Activated CD4-positive, alpha-beta T cell treated with anti-CD3 and anti-CD28 coated beads for 36 hours (primary cell): ENCODE data around the gene PRDM2. TPM values are rescaled to one million over a fixed set of nuclear protein-coding genes. Genes with fewer than 3 reads are reported as not detected.

Source experiments
- ATAC-seq: fragments of 200-7000 bp; cut with Tn5 transposase; one replicate; pipeline ENCODE4 v1.10.0; 2021; ENCODE audit warnings: mild to moderate bottlenecking, moderate library complexity
- CTCF ChIA-PET: fragments of 350-600 bp; sonication (Branson Sonifier 250); formaldehyde crosslinking; loops from one replicate; lab custom pipeline; 2021; ENCODE audit warnings: antibody characterized with exemption; lab: Charles Lee
- POLR2A ChIA-PET: fragments of 350-600 bp; sonication (Branson Sonifier 250); formaldehyde crosslinking; loops from one replicate; lab custom pipeline; 2021; ENCODE audit warnings: antibody characterized with exemption, inconsistent platforms; lab: Charles Lee
- DNase-seq: peaks from one replicate; pipeline ENCODE4 v3.0.0-alpha.2; 2020
- H3K27ac Mint-ChIP-seq: one replicate; pipeline ENCODE4 v1.8.0; 2021; ENCODE audit warnings: mixed read lengths
- H3K27me3 Mint-ChIP-seq: one replicate; pipeline ENCODE4 v1.8.0; 2021; ENCODE audit warnings: mixed read lengths
- H3K36me3 Mint-ChIP-seq: one replicate; pipeline ENCODE4 v1.8.0; 2021; ENCODE audit warnings: low read depth, mixed read lengths
- H3K4me1 Mint-ChIP-seq: one replicate; pipeline ENCODE4 v1.8.0; 2021; ENCODE audit warnings: mixed read lengths
- H3K4me3 Mint-ChIP-seq: one replicate; pipeline ENCODE4 v1.8.0; 2021; ENCODE audit warnings: mild to moderate bottlenecking, moderate library complexity, mixed read lengths
- H3K9me3 Mint-ChIP-seq: one replicate; pipeline ENCODE4 v1.8.0; 2021; ENCODE audit warnings: low read depth, mixed read lengths
- intact Hi-C, 2 experiments: fragments of 100-400 bp; cut with DNase I in 1 of 2; cut with micrococcal nuclease in 1 of 2; formaldehyde crosslinking; loops; one replicate each; pipeline versions ENCODE4 v1.14.2 to v1.15.1; 2022 to 2024; cut with DNase I, micrococcal nuclease
- total RNA-seq, 2 experiments: library from RNA; stranded (reverse); gene quantifications; one replicate each; pipeline ENCODE4 v1.2.3, GENCODE V29; 2021

Gene PRDM2
- 10 to 100 TPM; 36.2 to 46.7 TPM for total RNA-seq

- H3K27me3 Mint-ChIP-seq = no peaks in the 10 kb centered on the region
- peak within 1 kb of the TSS; percentile 98 for H3K27ac Mint-ChIP-seq
- H3K36me3 Mint-ChIP-seq = peaks cover 10% of the 10 kb centered on the region
- ChIA-PET CTCF (interaction anchor here (3.2 kb wide), 1 partner anchor 26 kb away, joined by 19 read pairs; no protein-coding TSS in a partner anchor), POLR2A (no interaction called here)
- DNase-seq (peak; percentile 76), ATAC-seq (peak; percentile 56)
- intact Hi-C loops = loop anchor here (1.0 to 10.0 kb wide), 6 partner anchors 31 to 1985 kb away; partner anchors contain the start of genes DDI2 (in 1 of the 2) and PLEKHM2 (in 1 of the 2)
- H3K4me1 Mint-ChIP-seq = peaks cover 41% of the 10 kb centered on the region
- peaks cover 8% of the 10 kb centered on the region for H3K9me3 Mint-ChIP-seq
- H3K4me3 Mint-ChIP-seq = peak within 1 kb of the TSS; percentile 94
Observed at GRCh38 chr1:13699936-13700520, at the start of gene PRDM2. PRDM2 (plus strand) TSS chr1:13700188; CDS start chr1:13715606, 15,418 bp downstream.

- ChIA-PET CTCF (interaction anchor here (1.4 kb wide), 1 partner anchor 14 kb away, joined by 4 read pairs; no protein-coding TSS in a partner anchor), POLR2A (no interaction called here)
- H3K27me3 Mint-ChIP-seq = peaks cover 5% of the 10 kb centered on the region
- H3K4me1 Mint-ChIP-seq = no peaks in the 10 kb centered on the region
- H3K4me3 Mint-ChIP-seq = no peak overlapping the region
- intact Hi-C loops = no loop called here
- no peaks in the 10 kb centered on the region for H3K36me3 Mint-ChIP-seq
- peaks cover 2% of the 10 kb centered on the region for H3K9me3 Mint-ChIP-seq
- ATAC-seq (no peak), DNase-seq (no peak)
- H3K27ac Mint-ChIP-seq = no peak overlapping the region
Observed at GRCh38 chr1:13651279-13651678, 48.7 kb upstream of the PRDM2 start.

- H3K4me3 Mint-ChIP-seq = no peak overlapping the region
- ChIA-PET CTCF (no interaction called here), POLR2A (no interaction called here)
- H3K27me3 Mint-ChIP-seq = peaks cover 5% of the 10 kb centered on the region
- DNase-seq (no peak), ATAC-seq (no peak)
- no peak overlapping the region for H3K27ac Mint-ChIP-seq
- H3K36me3 Mint-ChIP-seq = no peaks in the 10 kb centered on the region
- peaks cover 2% of the 10 kb centered on the region for H3K9me3 Mint-ChIP-seq
- intact Hi-C loops = no loop called here
- no peaks in the 10 kb centered on the region for H3K4me1 Mint-ChIP-seq
Observed at GRCh38 chr1:13652238-13652637, 47.8 kb upstream of the PRDM2 start.

GRCh38 chr1:13661539-13661938 is 38.4 kb upstream of the PRDM2 start:
- H3K27me3 Mint-ChIP-seq = peaks cover 5% of the 10 kb centered on the region
- intact Hi-C loops = no loop called here
- ChIA-PET CTCF (interaction anchor here (1.1 kb wide), 1 partner anchor 154 kb away, joined by 3 read pairs; no protein-coding TSS in a partner anchor), POLR2A (interaction anchor here (0.6 kb wide), 1 partner anchor 90 kb away, joined by 3 read pairs; no protein-coding TSS in a partner anchor)
- H3K4me3 Mint-ChIP-seq = no peak overlapping the region
- DNase-seq = no peak
- ATAC-seq = no peak
- H3K36me3 Mint-ChIP-seq = peaks cover 2% of the 10 kb centered on the region
- no peak overlapping the region for H3K27ac Mint-ChIP-seq
- H3K4me1 Mint-ChIP-seq = peaks cover 4% of the 10 kb centered on the region
- peaks cover 3% of the 10 kb centered on the region for H3K9me3 Mint-ChIP-seq

GRCh38 chr1:13662493-13662892 is 37.5 kb upstream of the PRDM2 start:
- Mint-ChIP-seq H3K36me3 (peaks cover 2% of the 10 kb centered on the region), H3K27ac (no peak overlapping the region), H3K4me1 (peaks cover 4% of the 10 kb centered on the region), H3K4me3 (no peak overlapping the region), H3K27me3 (peaks cover 5% of the 10 kb centered on the region), H3K9me3 (peaks cover 3% of the 10 kb centered on the region)
- ATAC-seq = no peak
- no peak for DNase-seq
- intact Hi-C loops = no loop called here
- ChIA-PET CTCF (interaction anchor here (1.1 to 1.7 kb wide), 3 partner anchors 115 to 167 kb away, joined by 3 to 5 read pairs (median 4); no protein-coding TSS in a partner anchor), POLR2A (no interaction called here)

GRCh38 chr1:13663969-13664368 is 36.0 kb upstream of the PRDM2 start:
- Mint-ChIP-seq H3K27me3 (peaks cover 5% of the 10 kb centered on the region), H3K27ac (no peak overlapping the region), H3K36me3 (peaks cover 2% of the 10 kb centered on the region), H3K4me1 (peaks cover 4% of the 10 kb centered on the region), H3K9me3 (peaks cover 3% of the 10 kb centered on the region), H3K4me3 (no peak overlapping the region)
- CTCF ChIA-PET = interaction anchor here (1.2 kb wide), 1 partner anchor 131 kb away, joined by 5 read pairs; no protein-coding TSS in a partner anchor
- intact Hi-C loops = no loop called here
- DNase-seq (no peak), ATAC-seq (no peak)
- POLR2A ChIA-PET = no interaction called here

GRCh38 chr1:13664451-13664850 is 35.5 kb upstream of the PRDM2 start:
- no peak for ATAC-seq
- H3K27me3 Mint-ChIP-seq = peaks cover 2% of the 10 kb centered on the region
- no peak overlapping the region for H3K4me3 Mint-ChIP-seq
- intact Hi-C loops = no loop called here
- peaks cover under 1% of the 10 kb centered on the region for H3K9me3 Mint-ChIP-seq
- peak; percentile 21 for DNase-seq
- ChIA-PET CTCF (interaction anchor here (1.0 to 1.3 kb wide), 2 partner anchors 14 to 61 kb away, joined by 3 to 4 read pairs; no protein-coding TSS in a partner anchor), POLR2A (no interaction called here)
- H3K27ac Mint-ChIP-seq = no peak overlapping the region
- peaks cover under 1% of the 10 kb centered on the region for H3K36me3 Mint-ChIP-seq
- peaks cover 4% of the 10 kb centered on the region for H3K4me1 Mint-ChIP-seq

GRCh38 chr1:13666317-13666716 is 33.7 kb upstream of the PRDM2 start:
- Mint-ChIP-seq H3K4me3 (no peak overlapping the region), H3K27ac (no peak overlapping the region), H3K4me1 (peaks cover 4% of the 10 kb centered on the region), H3K36me3 (no peaks in the 10 kb centered on the region), H3K27me3 (peaks cover 2% of the 10 kb centered on the region), H3K9me3 (no peaks in the 10 kb centered on the region)
- intact Hi-C loops = no loop called here
- POLR2A ChIA-PET = no interaction called here
- CTCF ChIA-PET = interaction anchor here (0.8 to 2.2 kb wide), 9 partner anchors 13 to 296 kb away, joined by 3 to 7 read pairs (median 3); no protein-coding TSS in a partner anchor
- no peak for ATAC-seq
- DNase-seq = no peak

- Mint-ChIP-seq H3K27ac (no peak overlapping the region), H3K27me3 (no peaks in the 10 kb centered on the region), H3K4me1 (peaks cover 4% of the 10 kb centered on the region), H3K4me3 (no peak overlapping the region), H3K36me3 (no peaks in the 10 kb centered on the region), H3K9me3 (no peaks in the 10 kb centered on the region)
- intact Hi-C loops = no loop called here
- CTCF ChIA-PET = interaction anchor here (1.5 kb wide), 1 partner anchor 146 kb away, joined by 8 read pairs; no protein-coding TSS in a partner anchor
- DNase-seq = no peak
- no peak for ATAC-seq
- POLR2A ChIA-PET = no interaction called here
Observed at GRCh38 chr1:13667691-13668090, 32.3 kb upstream of the PRDM2 start.

- no peak for ATAC-seq
- no peaks in the 10 kb centered on the region for H3K4me1 Mint-ChIP-seq
- CTCF ChIA-PET = interaction anchor here (0.7 kb wide), 1 partner anchor 1379 kb away, joined by 3 read pairs; no protein-coding TSS in a partner anchor
- POLR2A ChIA-PET = no interaction called here
- H3K9me3 Mint-ChIP-seq = no peaks in the 10 kb centered on the region
- intact Hi-C loops = no loop called here
- no peak for DNase-seq
- no peaks in the 10 kb centered on the region for H3K36me3 Mint-ChIP-seq
- H3K27ac Mint-ChIP-seq = no peak overlapping the region
- H3K4me3 Mint-ChIP-seq = no peak overlapping the region
- peaks cover 10% of the 10 kb centered on the region for H3K27me3 Mint-ChIP-seq
Observed at GRCh38 chr1:13674377-13674776, 25.6 kb upstream of the PRDM2 start.

GRCh38 chr1:13675151-13675651 is 24.8 kb upstream of the PRDM2 start:
- intact Hi-C loops = no loop called here
- H3K36me3 Mint-ChIP-seq = no peaks in the 10 kb centered on the region
- POLR2A ChIA-PET = no interaction called here

More at GRCh38 chr1:13675151-13675651, 24.8 kb upstream of the PRDM2 start:
- Mint-ChIP-seq H3K27me3 (peaks cover 13% of the 10 kb centered on the region), H3K4me3 (no peak overlapping the region), H3K4me1 (no peaks in the 10 kb centered on the region), H3K27ac (no peak overlapping the region), H3K9me3 (no peaks in the 10 kb centered on the region)
- CTCF ChIA-PET = interaction anchor here (0.6 to 0.7 kb wide), 2 partner anchors 71 to 816 kb away, joined by 3 read pairs; no protein-coding TSS in a partner anchor
- ATAC-seq (no peak), DNase-seq (no peak)
